ENCODE measurements around the gene POLA1.

The POLA1 gene

GRCh38 chrX:24877854-24878650, 184.3 kb downstream of the POLA1 start:
- no peak for DNase-seq

GRCh38 chrX:24879679-24880078, 186.0 kb downstream of the POLA1 start:
- no peak for DNase-seq

GRCh38 chrX:24886916-24887315, 193.2 kb downstream of the POLA1 start:
- DNase-seq: no peak

- no peak for DNase-seq
Observed at GRCh38 chrX:24890677-24891076, 197.0 kb downstream of the POLA1 start.

- DNase-seq: no peak
Observed at GRCh38 chrX:24899391-24899790, 205.7 kb downstream of the POLA1 start.

GRCh38 chrX:24900234-24900633, 206.5 kb downstream of the POLA1 start:
- DNase-seq: no peak

GRCh38 chrX:24902806-24903205, 209.1 kb downstream of the POLA1 start:
- DNase-seq: no peak

GRCh38 chrX:24918715-24919114, 225.0 kb downstream of the POLA1 start:
- no peak for DNase-seq

- DNase-seq: no peak
Observed at GRCh38 chrX:24920769-24921168, 227.1 kb downstream of the POLA1 start.

- no peak for DNase-seq
Observed at GRCh38 chrX:24925430-24925829, 231.7 kb downstream of the POLA1 start.

GRCh38 chrX:24927372-24927771, 233.7 kb downstream of the POLA1 start:
- no peak for DNase-seq

- DNase-seq: no peak
Observed at GRCh38 chrX:24928114-24928513, 234.4 kb downstream of the POLA1 start.

- DNase-seq: no peak
Observed at GRCh38 chrX:24934279-24934678, 240.6 kb downstream of the POLA1 start.

- DNase-seq: no peak
Observed at GRCh38 chrX:24945009-24945408, 251.3 kb downstream of the POLA1 start.

GRCh38 chrX:24946369-24946768, 252.7 kb downstream of the POLA1 start:
- no peak for DNase-seq

- no peak for DNase-seq
Observed at GRCh38 chrX:24954732-24955131, 261.0 kb downstream of the POLA1 start.

- DNase-seq: no peak
Observed at GRCh38 chrX:24955372-24955930, 261.7 kb downstream of the POLA1 start.

- no peak for DNase-seq
Observed at GRCh38 chrX:24956828-24957227, 263.1 kb downstream of the POLA1 start.

- no peak for DNase-seq
Observed at GRCh38 chrX:24961809-24962208, 268.1 kb downstream of the POLA1 start.

GRCh38 chrX:24963823-24964222, 270.1 kb downstream of the POLA1 start:
- DNase-seq: no peak

GRCh38 chrX:24965372-24965771, 271.7 kb downstream of the POLA1 start:
- no peak for DNase-seq

GRCh38 chrX:24969812-24970211, 276.1 kb downstream of the POLA1 start:
- no peak for DNase-seq

- DNase-seq: no peak
Observed at GRCh38 chrX:24979081-24979480, 285.4 kb downstream of the POLA1 start.

- DNase-seq: no peak
Observed at GRCh38 chrX:24981030-24981429, 287.3 kb downstream of the POLA1 start.

Data from inflammatory macrophage (primary cell).